A673 (cell line): ENCODE data around the gene KCNQ1. TPM values are rescaled to one million over a fixed set of nuclear protein-coding genes. Genes with fewer than 3 reads are reported as not detected.

Experiments
- BruUV-seq: library from RNA; stranded (reverse); fragments of 400-500 nt; replicated peaks from 2 replicates; lab custom pipeline; 2021; lab: Mats Ljungman, UMichigan
- CTCF ChIA-PET: fragments of 300-600 bp; sonication (Branson Sonifier 250); formaldehyde crosslinking; loops from one replicate; lab custom pipeline; 2022; ENCODE audit warnings: antibody characterized with exemption; lab: Charles Lee
- POLR2A ChIA-PET: fragments of 300-600 bp; sonication (Branson Sonifier 250); formaldehyde crosslinking; loops from one replicate; lab custom pipeline; 2022; ENCODE audit warnings: antibody characterized with exemption; ENCODE audit not compliant: low non-redundant PET; lab: Charles Lee
- DNase-seq: peaks from one replicate; pipeline ENCODE4 v3.0.0-alpha.2; 2015; ENCODE audit warnings: low spot score
- H3K27ac ChIP-seq: fragments of 200-600 bp; sonication (generic); 2 replicates; pipeline ENCODE4 v1.5.1; 2016; ENCODE audit warnings: mixed run types, low read depth, mild to moderate bottlenecking, mixed read lengths, antibody characterized with exemption, low read length; ENCODE audit not compliant: poor library complexity, severe bottlenecking
- H3K27me3 ChIP-seq: fragments of 200-600 bp; sonication (generic); replicated peaks from 2 replicates; pipeline ENCODE4 v1.6.1; 2017; ENCODE audit warnings: mixed run types, low read depth, mild to moderate bottlenecking, mixed read lengths, antibody characterized with exemption, low read length; ENCODE audit not compliant: insufficient read depth, poor library complexity
- H3K36me3 ChIP-seq: fragments of 200-600 bp; sonication (generic); 2 replicates; pipeline ENCODE4 v1.6.1; 2016; ENCODE audit warnings: mixed run types, mild to moderate bottlenecking, mixed read lengths, antibody characterized with exemption, low read length; ENCODE audit not compliant: insufficient read depth, poor library complexity, severe bottlenecking
- H3K4me1 ChIP-seq: fragments of 200-600 bp; sonication (generic); 2 replicates; pipeline ENCODE4 v1.6.1; 2017; ENCODE audit warnings: mixed run types, mild to moderate bottlenecking, mixed read lengths, antibody characterized with exemption, low read length; ENCODE audit not compliant: insufficient read depth, poor library complexity, severe bottlenecking
- H3K4me3 ChIP-seq: fragments of 200-600 bp; sonication (generic); 2 replicates; pipeline ENCODE4 v1.5.1; 2016; ENCODE audit warnings: low read depth, mixed run types, mild to moderate bottlenecking, mixed read lengths, low read length; ENCODE audit not compliant: poor library complexity, severe bottlenecking
- H3K9me3 ChIP-seq: fragments of 200-600 bp; sonication (generic); 2 replicates; pipeline ENCODE4 v1.6.1; 2016; ENCODE audit warnings: mixed run types, low read depth, mild to moderate bottlenecking, mixed read lengths, antibody characterized with exemption, low read length; ENCODE audit not compliant: poor library complexity, severe bottlenecking
- CTCF ChIP-seq: fragments of 300-800, 200-600 bp; sonication (generic); conservative IDR thresholded peaks from 2 replicates; pipeline ENCODE4 v1.5.1; 2017; ENCODE audit warnings: low read depth, mild to moderate bottlenecking, antibody characterized with exemption, low read length, moderate library complexity, mixed read lengths
- EZH2 ChIP-seq: fragments of 200-600 bp; sonication (generic); IDR thresholded peaks from 2 replicates; pipeline ENCODE4 v1.6.1; 2017; ENCODE audit warnings: borderline replicate concordance, low read depth, mild to moderate bottlenecking, mixed read lengths, antibody characterized with exemption, low read length; ENCODE audit not compliant: poor library complexity, severe bottlenecking
- intact Hi-C: fragments of 100-400 bp; cut with micrococcal nuclease; formaldehyde crosslinking; loops from one replicate; pipeline ENCODE4 v1.10.0; 2022; ENCODE audit not compliant: unreplicated experiment
- total RNA-seq: library from RNA; stranded (reverse); gene quantifications from 2 replicates; pipeline ENCODE4 v1.2.3, GENCODE V29; 2021

Gene KCNQ1
- total RNA-seq, 1 experiment from 2014 or later = not detected

- no peak for DNase-seq
- Histone ChIP-seq H3K36me3 (no peaks in the 10 kb centered on the region), H3K4me1 (no peaks in the 10 kb centered on the region), H3K9me3 (peaks cover 6% of the 10 kb centered on the region), H3K27ac (no peak overlapping the region), H3K27me3 (peaks cover 15% of the 10 kb centered on the region), H3K4me3 (no peak overlapping the region)
- TF ChIP-seq CTCF (no peak), EZH2 (no peak)
- CTCF ChIA-PET = no interaction called here
- intact Hi-C loops = no loop called here
- no TSS peak for BruUV-seq
- POLR2A ChIA-PET = no interaction called here
Measured at GRCh38 chr11:2780850-2781407, 336.1 kb downstream of the KCNQ1 start.

- H3K27me3 ChIP-seq = peaks cover 19% of the 10 kb centered on the region
- ChIA-PET POLR2A (no interaction called here), CTCF (no interaction called here)
- H3K4me3 ChIP-seq = no peak overlapping the region
- no peak for DNase-seq
- H3K27ac ChIP-seq = no peak overlapping the region
- peaks cover 6% of the 10 kb centered on the region for H3K9me3 ChIP-seq
- no TSS peak for BruUV-seq
- no peaks in the 10 kb centered on the region for H3K36me3 ChIP-seq
- H3K4me1 ChIP-seq = no peaks in the 10 kb centered on the region
- intact Hi-C loops = no loop called here
- TF ChIP-seq EZH2 (no peak), CTCF (no peak)
Measured at GRCh38 chr11:2781408-2782274, 336.8 kb downstream of the KCNQ1 start.

GRCh38 chr11:2782769-2783168 is 338.0 kb downstream of the KCNQ1 start:
- intact Hi-C loops = no loop called here
- no TSS peak for BruUV-seq
- ChIA-PET POLR2A (no interaction called here), CTCF (no interaction called here)
- H3K4me1 ChIP-seq = no peaks in the 10 kb centered on the region
- no peak overlapping the region for H3K4me3 ChIP-seq
- H3K27ac ChIP-seq = no peak overlapping the region
- DNase-seq = no peak
- no peaks in the 10 kb centered on the region for H3K36me3 ChIP-seq
- H3K27me3 ChIP-seq = peaks cover 20% of the 10 kb centered on the region
- no peak for TF ChIP-seq EZH2
- TF ChIP-seq CTCF = no peak
- H3K9me3 ChIP-seq = peaks cover 6% of the 10 kb centered on the region
